Measurements from ENCODE around the gene CHD9. TPM values are rescaled to one million over a fixed set of nuclear protein-coding genes. Genes with fewer than 3 reads are reported as not detected.

Gene CHD9
- total RNA-seq, 1 donor from 2014 or later, result 77.4 TPM

DNA sequence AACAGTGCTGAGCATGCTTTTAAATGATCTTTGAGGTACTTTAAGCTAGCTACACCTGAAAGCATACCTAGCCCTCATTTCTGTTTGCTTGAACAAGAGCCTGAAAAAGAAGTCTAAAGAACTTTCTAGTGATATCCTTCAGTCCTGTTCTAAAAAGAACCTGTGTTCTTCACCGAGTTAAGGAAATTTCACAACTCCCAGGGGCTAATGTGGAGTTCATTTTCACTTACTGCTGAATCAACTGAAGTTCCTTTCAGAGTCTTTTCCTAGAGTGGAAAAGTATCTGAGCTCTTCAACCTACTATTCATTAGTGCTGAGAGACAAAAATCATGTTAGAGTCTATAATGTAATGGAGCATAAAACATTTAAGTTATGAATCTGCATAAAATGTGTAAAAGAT lies 66.9 kb downstream of the CHD9 start:
- Mint-ChIP-seq H3K27ac (ENCODE audit: unreplicated experiment) (no peak overlapping the region), H3K36me3 (ENCODE audit: low read depth, unreplicated experiment) (peaks cover 10% of the 10 kb centered on the region), H3K4me1 (ENCODE audit: low read depth, unreplicated experiment) (no peaks in the 10 kb centered on the region), H3K9me3 (ENCODE audit: unreplicated experiment) (no peaks in the 10 kb centered on the region), H3K27me3 (ENCODE audit: low read depth, unreplicated experiment) (no peaks in the 10 kb centered on the region), H3K4me3 (ENCODE audit: unreplicated experiment) (no peak overlapping the region)
- no peaks in the 10 kb centered on the region for H3K9me3 ChIP-seq (ENCODE audit: insufficient read depth, low read depth, low read length)
- no peak overlapping the region for H3K27ac ChIP-seq (ENCODE audit: low read depth, low read length)
- no peak overlapping the region for H3K4me3 ChIP-seq (ENCODE audit: insufficient read depth, low read depth, low read length)
- H3K4me2 ChIP-seq (ENCODE audit: low read length), result no peak overlapping the region
- no peaks in the 10 kb centered on the region for H3K36me3 ChIP-seq (ENCODE audit: insufficient read depth, low read length)
- DNase-seq (ENCODE audit: low read depth) (no peak), FAIRE-seq (no peak)
- no peaks in the 10 kb centered on the region for H3K4me1 ChIP-seq (ENCODE audit: insufficient read depth, low read length)
- no peak overlapping the region for H3K9ac ChIP-seq (ENCODE audit: low read length)
- H3K27me3 ChIP-seq (ENCODE audit: insufficient read depth, low read length), result no peaks in the 10 kb centered on the region
- peaks cover 4% of the 10 kb centered on the region for H4K20me1 ChIP-seq (ENCODE audit: insufficient read depth, low read length)
- TF ChIP-seq CTCF (IDR thresholded peaks at IDR 0.05; ENCODE audit: insufficient read depth, low read depth, low read length) (no peak), EZH2 (IDR thresholded peaks at IDR 0.05; ENCODE audit: insufficient read depth, low read length) (no peak)
- no peak overlapping the region for H2AFZ ChIP-seq (ENCODE audit: low read depth, low read length)
- peaks cover 3% of the 10 kb centered on the region for H3K79me2 ChIP-seq (ENCODE audit: insufficient read depth, low read length)

GRCh38 chr16:53123747-53124146 lies 69.0 kb downstream of the CHD9 start:
- H3K9me3 Mint-ChIP-seq (ENCODE audit: unreplicated experiment), result no peaks in the 10 kb centered on the region
- H3K4me1 ChIP-seq (ENCODE audit: insufficient read depth, low read length), result no peaks in the 10 kb centered on the region
- H3K36me3 ChIP-seq (ENCODE audit: insufficient read depth, low read length), result no peaks in the 10 kb centered on the region
- DNase-seq (ENCODE audit: low read depth) (peak; percentile 50), FAIRE-seq (no peak)
- no peak overlapping the region for H3K4me3 ChIP-seq (ENCODE audit: insufficient read depth, low read depth, low read length)
- H3K9ac ChIP-seq (ENCODE audit: low read length), result no peak overlapping the region
- H3K27ac ChIP-seq (ENCODE audit: low read depth, low read length), result no peak overlapping the region
- H3K36me3 Mint-ChIP-seq (ENCODE audit: low read depth, unreplicated experiment), result peaks cover 6% of the 10 kb centered on the region
- no peaks in the 10 kb centered on the region for H3K4me1 Mint-ChIP-seq (ENCODE audit: low read depth, unreplicated experiment)
- H3K9me3 ChIP-seq (ENCODE audit: insufficient read depth, low read depth, low read length), result no peaks in the 10 kb centered on the region
- H3K4me2 ChIP-seq (ENCODE audit: low read length), result no peak overlapping the region
- H2AFZ ChIP-seq (ENCODE audit: low read depth, low read length), result no peak overlapping the region
- H3K79me2 ChIP-seq (ENCODE audit: insufficient read depth, low read length), result peaks cover 6% of the 10 kb centered on the region
- H3K4me3 Mint-ChIP-seq (ENCODE audit: unreplicated experiment), result no peak overlapping the region
- H3K27me3 Mint-ChIP-seq (ENCODE audit: low read depth, unreplicated experiment), result no peaks in the 10 kb centered on the region
- no peak for TF ChIP-seq EZH2 (IDR thresholded peaks at IDR 0.05; ENCODE audit: insufficient read depth, low read length)
- no peak for TF ChIP-seq CTCF (IDR thresholded peaks at IDR 0.05; ENCODE audit: insufficient read depth, low read depth, low read length)
- peaks cover 4% of the 10 kb centered on the region for H4K20me1 ChIP-seq (ENCODE audit: insufficient read depth, low read length)
- H3K27me3 ChIP-seq (ENCODE audit: insufficient read depth, low read length), result no peaks in the 10 kb centered on the region
- no peak overlapping the region for H3K27ac Mint-ChIP-seq (ENCODE audit: unreplicated experiment)

GRCh38 chr16:53126390-53126789 lies 71.6 kb downstream of the CHD9 start:
- no peak overlapping the region for H3K4me2 ChIP-seq (ENCODE audit: low read length)
- FAIRE-seq, result no peak
- peaks cover 6% of the 10 kb centered on the region for H3K79me2 ChIP-seq (ENCODE audit: insufficient read depth, low read length)
- no peaks in the 10 kb centered on the region for H3K27me3 ChIP-seq (ENCODE audit: insufficient read depth, low read length)
- no peak overlapping the region for H2AFZ ChIP-seq (ENCODE audit: low read depth, low read length)
- no peak overlapping the region for H3K27ac ChIP-seq (ENCODE audit: low read depth, low read length)
- peaks cover 7% of the 10 kb centered on the region for H3K4me1 Mint-ChIP-seq (ENCODE audit: low read depth, unreplicated experiment)
- DNase-seq (ENCODE audit: low read depth), result no peak
- H3K9me3 ChIP-seq (ENCODE audit: insufficient read depth, low read depth, low read length), result no peaks in the 10 kb centered on the region
- peaks cover 6% of the 10 kb centered on the region for H3K36me3 Mint-ChIP-seq (ENCODE audit: low read depth, unreplicated experiment)
- H3K9me3 Mint-ChIP-seq (ENCODE audit: unreplicated experiment), result no peaks in the 10 kb centered on the region
- no peak overlapping the region for H3K27ac Mint-ChIP-seq (ENCODE audit: unreplicated experiment)
- H3K27me3 Mint-ChIP-seq (ENCODE audit: low read depth, unreplicated experiment), result no peaks in the 10 kb centered on the region
- H3K4me3 Mint-ChIP-seq (ENCODE audit: unreplicated experiment), result no peak overlapping the region
- no peak overlapping the region for H3K4me3 ChIP-seq (ENCODE audit: insufficient read depth, low read depth, low read length)
- peaks cover 9% of the 10 kb centered on the region for H3K4me1 ChIP-seq (ENCODE audit: insufficient read depth, low read length)
- H4K20me1 ChIP-seq (ENCODE audit: insufficient read depth, low read length), result peaks cover 4% of the 10 kb centered on the region
- H3K9ac ChIP-seq (ENCODE audit: low read length), result no peak overlapping the region
- TF ChIP-seq CTCF (IDR thresholded peaks at IDR 0.05; ENCODE audit: insufficient read depth, low read depth, low read length) (no peak), EZH2 (IDR thresholded peaks at IDR 0.05; ENCODE audit: insufficient read depth, low read length) (no peak)
- no peaks in the 10 kb centered on the region for H3K36me3 ChIP-seq (ENCODE audit: insufficient read depth, low read length)

Measured in astrocyte (in vitro differentiated cells and primary cell).